ENCODE measurements around the gene THRB. TPM values are rescaled to one million over a fixed set of nuclear protein-coding genes. Genes with fewer than 3 reads are reported as not detected.

THRB gene
- total and polyA plus RNA-seq, 9 of the 15 experiments (the other 6 are each of a cell fraction or from before 2014, with no cell fraction given) = 1.7 to 14.9 (median 6.9) TPM

GRCh38 chr3:24498391-24498790 lies 3.7 kb upstream of the THRB start (continued):
- peak; percentile 68 for TF ChIP-seq SMAD4 (CRISPR knock-in tag; conservative IDR thresholded peaks at IDR 0.05)
- no peak for TF ChIP-seq MAFF (IDR thresholded peaks at IDR 0.05; ENCODE audit: low read length)
- no peak for TF ChIP-seq TFE3 (CRISPR knock-in tag; IDR thresholded peaks at IDR 0.05)
- TF ChIP-seq NR2C2 (CRISPR knock-in tag; IDR thresholded peaks at IDR 0.05) = no peak
- no peak; the same call in 1 of the 2 replicates for TF ChIP-seq NR2C2 (tag; IDR thresholded peaks at IDR 0.05)
- TF ChIP-seq ZSCAN32 (CRISPR knock-in tag; IDR thresholded peaks at IDR 0.05) = no peak
- TF ChIP-seq TFAP4 (CRISPR knock-in tag; IDR thresholded peaks at IDR 0.05; ENCODE audit: borderline replicate concordance) = no peak
- no peak for TF ChIP-seq NFIC (IDR thresholded peaks at IDR 0.05)
- no peak for TF ChIP-seq MTA2 (IDR thresholded peaks at IDR 0.05; ENCODE audit: low read depth)
- TF ChIP-seq FIP1L1 (IDR thresholded peaks at IDR 0.05; ENCODE audit: low read depth, low read length, poor library complexity, severe bottlenecking) = no peak
- peak; percentile 30; the same call in 1 of the 2 replicates for TF ChIP-seq SMAD3 (CRISPR knock-in tag; conservative IDR thresholded peaks at IDR 0.05)
- no peak for TF ChIP-seq TCF7L2 (IDR thresholded peaks at IDR 0.05; ENCODE audit: low read depth, low read length)
- TF ChIP-seq TRIM25 (IDR thresholded peaks at IDR 0.05; ENCODE audit: borderline replicate concordance) = no peak
- no peak for TF ChIP-seq MTA3 (IDR thresholded peaks at IDR 0.05; ENCODE audit: borderline replicate concordance)
- peak; percentile 54; the same call in 1 of the 2 replicates for TF ChIP-seq ZBTB34 (CRISPR knock-in tag; IDR thresholded peaks at IDR 0.05)
- no peak for TF ChIP-seq ZNF384 (IDR thresholded peaks at IDR 0.05; ENCODE audit: low read depth, low read length)
- TF ChIP-seq SMC3 (conservative IDR thresholded peaks at IDR 0.05; ENCODE audit: insufficient read depth, low read depth, low read length) = no peak
- no peak for TF ChIP-seq FUS (optimal IDR thresholded peaks at IDR 0.05; ENCODE audit: low read depth, low read length)
- no peak for TF ChIP-seq ZNF764 (CRISPR knock-in tag; IDR thresholded peaks at IDR 0.05; ENCODE audit: low read depth)
- TF ChIP-seq ZNF561 (CRISPR knock-in tag; conservative IDR thresholded peaks at IDR 0.05) = no peak
- TF ChIP-seq, protein P1, sequence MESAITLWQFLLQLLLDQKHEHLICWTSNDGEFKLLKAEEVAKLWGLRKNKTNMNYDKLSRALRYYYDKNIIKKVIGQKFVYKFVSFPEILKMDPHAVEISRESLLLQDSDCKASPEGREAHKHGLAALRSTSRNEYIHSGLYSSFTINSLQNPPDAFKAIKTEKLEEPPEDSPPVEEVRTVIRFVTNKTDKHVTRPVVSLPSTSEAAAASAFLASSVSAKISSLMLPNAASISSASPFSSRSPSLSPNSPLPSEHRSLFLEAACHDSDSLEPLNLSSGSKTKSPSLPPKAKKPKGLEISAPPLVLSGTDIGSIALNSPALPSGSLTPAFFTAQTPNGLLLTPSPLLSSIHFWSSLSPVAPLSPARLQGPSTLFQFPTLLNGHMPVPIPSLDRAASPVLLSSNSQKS (CRISPR knock-in tag; IDR thresholded peaks at IDR 0.05) = no peak
- no peak for TF ChIP-seq ZNF3 (CRISPR knock-in tag; IDR thresholded peaks at IDR 0.05)

Data from K562 (cell line).